DMS53 (cell line): ENCODE results near the gene THAP6.
"Not testable (repeated sequence)": the region's sequence is repeated elsewhere in the genome, so short reads cannot be mapped to it uniquely, and the experiment has no call there.

Experiments used
- DNase-seq: peaks from one replicate; lab custom pipeline; 2025; lab: John Stamatoyannopoulos, UW

The THAP6 gene

GRCh38 chr4:75514131-75514948 lies at the start of gene THAP6, which contains the start of gene RCHY1:
Gene THAP6, plus strand, starts transcription at chr4:75514473. Its CDS starts 980 bp downstream, at chr4:75515453.
Gene RCHY1, minus strand, starts transcription at chr4:75514403. Its CDS starts 117 bp downstream, at chr4:75514286.
- DNase-seq, result peak; percentile 97

- DNase-seq, result no peak
Observed at GRCh38 chr4:75469896-75470295, 44.4 kb upstream of the THAP6 start.

- no peak for DNase-seq
Observed at GRCh38 chr4:75470738-75471137, 43.5 kb upstream of the THAP6 start.

GRCh38 chr4:75477201-75477600 lies 37.1 kb upstream of the THAP6 start:
- no peak for DNase-seq

- no peak for DNase-seq
Observed at GRCh38 chr4:75484190-75484589, 30.1 kb upstream of the THAP6 start.

- DNase-seq, result peak; percentile 51
Observed at GRCh38 chr4:75490155-75490554, 24.1 kb upstream of the THAP6 start.

- DNase-seq, result no peak
Observed at GRCh38 chr4:75494563-75494962, 19.7 kb upstream of the THAP6 start.

- DNase-seq, result no peak
Observed at GRCh38 chr4:75495476-75495875, 18.8 kb upstream of the THAP6 start.

GRCh38 chr4:75496406-75496805 lies 17.9 kb upstream of the THAP6 start:
- no peak for DNase-seq

GRCh38 chr4:75497133-75497532 lies 17.1 kb upstream of the THAP6 start:
- no peak for DNase-seq

- no peak for DNase-seq
Observed at GRCh38 chr4:75498041-75498440, 16.2 kb upstream of the THAP6 start.

GRCh38 chr4:75499900-75500299 lies 14.4 kb upstream of the THAP6 start:
- DNase-seq, result no peak

- DNase-seq, result no peak
Observed at GRCh38 chr4:75502671-75503070, 11.6 kb upstream of the THAP6 start.

- DNase-seq, result no peak
Observed at GRCh38 chr4:75505630-75506029, 8.6 kb upstream of the THAP6 start.

GRCh38 chr4:75509592-75509991 lies 4.7 kb upstream of the THAP6 start:
- DNase-seq, result not testable (repeated sequence)

- no peak for DNase-seq
Observed at GRCh38 chr4:75511841-75512240, 2.4 kb upstream of the THAP6 start.

GRCh38 chr4:75512386-75513211 lies 1.7 kb upstream of the THAP6 start:
- no peak for DNase-seq

GRCh38 chr4:75513526-75514130 lies 645 bp upstream of the THAP6 start:
- no peak for DNase-seq

GRCh38 chr4:75514949-75515612 lies 808 bp downstream of the THAP6 start:
- peak; percentile 41 for DNase-seq

- no peak for DNase-seq
Observed at GRCh38 chr4:75516144-75516543, 1.9 kb downstream of the THAP6 start.

- not testable (repeated sequence) for DNase-seq
Observed at GRCh38 chr4:75519452-75519851, 5.2 kb downstream of the THAP6 start.

- no peak for DNase-seq
Observed at GRCh38 chr4:75525086-75525485, 10.8 kb downstream of the THAP6 start.
